RKO (cell line): ENCODE measurements around the gene CYP2W1.
"Not testable (repeated sequence)": the region's sequence is repeated elsewhere in the genome, so short reads cannot be mapped to it uniquely, and the experiment has no call there.

Experiments used
- DNase-seq: peaks from one replicate; pipeline ENCODE4 v3.0.0-alpha.2; 2016; ENCODE audit warnings: low spot score

CYP2W1 gene

DNA sequence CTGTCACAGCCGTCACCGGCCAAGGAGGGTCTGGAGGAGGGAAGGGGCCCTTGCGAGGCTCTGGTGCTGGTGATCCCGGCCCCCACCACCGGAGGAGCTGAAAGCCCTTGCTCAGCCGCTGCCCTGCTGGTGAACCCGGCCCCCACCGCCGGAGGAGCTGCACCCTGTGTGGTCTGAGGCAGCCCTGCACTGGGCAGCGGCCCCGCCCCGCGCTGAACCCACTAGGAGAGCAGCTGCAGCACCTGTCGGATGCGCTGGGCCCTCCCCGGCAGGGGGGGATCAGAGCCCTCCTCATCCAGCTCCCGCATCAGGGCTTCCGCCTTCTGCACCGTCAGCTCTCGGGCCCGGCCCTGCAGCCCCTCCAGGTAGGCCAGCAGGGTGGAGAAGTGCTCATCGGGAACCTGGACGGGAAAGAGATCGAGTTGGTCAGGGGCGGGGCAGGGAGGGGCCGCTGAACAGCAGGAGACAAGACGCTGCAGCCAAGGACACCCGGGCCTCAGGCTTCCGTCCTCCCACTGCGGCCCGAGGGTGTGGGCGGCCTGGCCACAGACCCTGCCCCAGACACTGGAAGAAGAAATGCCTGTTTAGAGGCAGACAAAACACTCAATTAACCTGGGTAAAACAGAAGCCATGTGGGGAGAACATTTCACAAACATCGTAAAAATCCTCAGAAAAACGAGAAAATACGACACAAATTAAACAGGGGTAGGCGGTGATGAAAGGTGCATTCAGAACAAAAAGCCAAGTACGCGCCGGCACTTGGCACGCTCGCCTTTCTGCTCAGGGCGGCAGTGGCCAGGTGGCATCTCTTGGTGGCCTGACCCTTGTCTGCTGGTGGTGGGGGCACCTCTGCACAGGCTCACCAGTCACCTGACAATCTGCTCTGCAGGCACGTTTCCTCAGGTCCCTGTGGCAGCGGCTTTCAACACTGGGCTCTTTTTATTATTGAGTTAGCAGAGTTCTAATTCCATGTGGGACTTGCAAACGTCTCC lies 14.7 kb downstream of the CYP2W1 start:
- no peak for DNase-seq

DNA sequence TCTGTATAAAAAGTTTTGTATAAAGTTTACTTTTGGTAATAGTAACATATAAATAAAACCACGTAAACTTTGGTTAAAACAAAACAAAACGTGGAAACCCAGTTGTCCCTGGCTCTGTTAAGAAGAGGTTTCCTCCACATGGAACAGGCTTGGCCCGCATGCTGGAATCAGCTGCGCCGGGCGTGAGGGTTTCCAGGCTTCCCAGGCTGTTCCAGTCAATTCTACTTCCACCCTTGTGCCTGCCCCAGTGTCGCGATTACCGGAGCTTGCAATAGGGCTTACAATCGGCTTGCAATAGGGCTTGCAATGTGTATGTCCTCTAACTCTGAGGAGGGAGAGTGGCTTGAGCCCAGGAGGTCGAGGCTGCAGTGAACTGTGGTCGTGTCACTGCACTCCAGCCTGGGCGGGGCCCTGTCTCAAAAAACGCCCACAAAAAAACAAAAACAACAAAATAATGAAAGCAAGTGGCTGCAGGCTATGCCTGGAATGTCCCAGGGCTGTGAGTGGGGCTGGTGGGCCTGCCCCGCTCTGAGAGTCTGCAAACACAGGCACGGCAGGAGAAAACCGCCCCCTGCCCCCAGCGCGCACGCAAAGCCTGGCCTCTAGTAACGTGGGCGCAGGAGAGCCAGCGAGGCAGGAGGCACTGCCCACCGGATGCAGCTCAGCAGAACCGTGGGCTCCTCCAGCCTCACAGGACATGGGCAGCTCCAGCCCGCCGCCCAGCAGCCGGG lies 16.3 kb downstream of the CYP2W1 start:
- DNase-seq, result no peak

DNA sequence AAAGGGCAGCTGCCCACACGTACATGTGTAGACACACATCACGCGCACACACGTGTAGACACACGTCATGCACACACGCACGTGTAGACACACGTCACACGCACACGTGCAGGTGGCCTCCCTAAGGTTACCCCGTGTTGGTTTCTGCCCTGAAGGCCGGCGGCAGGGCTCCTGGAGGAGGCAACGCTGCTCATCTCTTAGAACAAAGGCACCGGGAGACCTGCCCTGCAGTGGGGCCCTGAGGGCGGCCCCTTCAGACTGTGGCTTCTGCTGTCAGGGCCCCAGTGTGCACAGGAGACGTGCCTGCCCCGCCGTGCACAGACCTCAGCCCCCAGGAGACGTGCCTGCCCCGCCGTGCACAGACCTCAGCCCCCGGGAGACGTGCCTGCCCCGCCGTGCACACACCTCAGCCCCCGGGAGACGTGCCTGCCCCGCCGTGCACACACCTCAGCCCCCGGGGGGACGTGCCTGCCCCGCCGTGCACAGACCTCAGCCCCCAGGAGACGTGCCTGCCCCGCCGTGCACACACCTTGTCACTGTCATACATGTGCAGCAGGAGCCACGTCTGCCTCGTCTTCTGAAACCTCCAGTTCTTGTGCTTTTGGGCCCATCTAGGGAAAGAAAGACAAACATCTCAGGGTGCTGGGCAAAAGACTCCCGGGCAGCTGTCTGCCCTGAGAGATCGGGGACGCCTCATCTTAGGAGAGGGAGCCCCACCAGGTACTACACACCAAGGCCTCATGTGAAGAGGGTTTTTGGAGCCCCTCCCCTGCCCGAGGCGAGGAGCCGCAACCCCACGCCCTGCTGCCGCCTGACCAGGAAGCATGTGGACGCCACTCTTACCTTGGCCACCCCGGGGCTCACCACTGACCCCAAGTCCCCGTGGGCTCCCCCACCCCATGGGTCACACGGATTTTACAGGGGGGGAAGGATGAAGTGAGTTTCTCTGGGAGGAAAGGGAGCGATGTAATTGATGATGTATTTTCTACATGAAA lies 17.3 kb downstream of the CYP2W1 start:
- no peak for DNase-seq

DNA sequence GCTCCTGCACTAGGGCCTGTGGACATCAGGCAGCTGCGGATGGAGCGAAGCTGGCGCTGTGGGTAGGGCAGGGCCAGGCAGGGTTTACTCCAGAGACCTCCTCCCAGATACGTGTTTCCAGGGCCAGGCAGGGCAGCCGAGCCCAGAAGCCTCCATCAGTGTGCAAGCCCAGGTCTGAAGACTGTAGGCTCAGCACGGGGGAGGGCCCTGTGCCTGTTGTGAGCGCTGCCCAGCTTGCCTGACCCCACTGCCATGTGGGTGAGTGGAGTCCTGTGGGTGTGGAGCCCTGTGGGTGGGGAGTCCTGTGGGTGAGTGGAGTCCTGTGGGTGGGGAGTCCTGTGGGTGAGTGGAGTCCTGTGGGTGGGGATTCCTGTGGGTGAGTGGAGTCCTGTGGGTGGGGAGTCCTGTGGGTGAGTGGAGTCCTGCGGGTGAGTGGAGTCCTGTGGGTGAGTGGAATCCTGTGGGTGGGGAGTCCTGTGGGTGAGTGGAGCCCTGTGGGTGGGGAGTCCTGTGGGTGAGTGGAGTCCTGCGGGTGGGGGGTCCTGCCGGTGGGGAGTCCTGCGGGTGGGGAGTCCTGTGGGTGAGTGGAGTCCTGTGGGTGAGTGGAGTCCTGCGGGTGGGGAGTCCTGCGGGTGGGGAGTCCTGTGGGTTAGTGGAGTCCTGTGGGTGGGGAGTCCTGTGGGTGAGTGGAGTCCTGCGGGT lies 18.2 kb downstream of the CYP2W1 start:
- peak; percentile 40 for DNase-seq

DNA sequence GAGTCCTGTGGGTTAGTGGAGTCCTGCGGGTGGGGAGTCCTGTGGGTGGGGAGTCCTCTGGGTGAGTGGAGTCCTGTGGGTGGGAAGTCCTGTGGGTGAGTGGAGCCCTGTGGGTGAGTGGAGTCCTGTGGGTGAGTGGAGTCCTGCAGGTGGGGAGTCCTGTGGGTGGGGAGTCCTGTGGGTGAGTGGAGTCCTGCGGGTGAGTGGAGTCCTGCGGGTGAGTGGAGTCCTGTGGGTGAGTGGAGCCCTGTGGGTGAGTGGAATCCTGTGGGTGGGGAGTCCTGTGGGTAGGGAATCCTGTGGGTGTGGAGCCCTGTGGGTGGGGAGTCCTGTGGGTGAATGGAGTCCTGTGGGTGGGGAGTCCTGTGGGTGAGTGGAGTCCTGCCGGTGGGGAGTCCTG lies 19.0 kb downstream of the CYP2W1 start:
- not testable (repeated sequence) for DNase-seq

DNA sequence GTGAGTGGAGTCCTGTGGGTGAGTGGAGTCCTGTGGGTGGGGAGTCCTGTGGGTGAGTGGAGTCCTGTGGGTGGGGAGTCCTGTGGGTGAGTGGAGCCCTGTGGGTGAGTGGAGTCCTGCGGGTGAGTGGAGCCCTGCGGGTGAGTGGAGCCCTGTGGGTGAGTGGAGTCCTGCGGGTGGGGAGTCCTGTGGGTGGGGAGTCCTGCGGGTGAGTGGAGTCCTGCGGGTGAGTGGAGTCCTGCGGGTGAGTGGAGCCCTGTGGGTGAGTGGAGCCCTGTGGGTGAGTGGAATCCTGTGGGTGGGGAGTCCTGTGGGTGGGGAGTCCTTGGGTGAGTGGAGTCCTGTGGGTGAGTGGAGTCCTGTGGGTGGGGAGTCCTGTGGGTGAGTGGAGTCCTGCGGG lies 19.5 kb downstream of the CYP2W1 start:
- DNase-seq, result not testable (repeated sequence)

DNA sequence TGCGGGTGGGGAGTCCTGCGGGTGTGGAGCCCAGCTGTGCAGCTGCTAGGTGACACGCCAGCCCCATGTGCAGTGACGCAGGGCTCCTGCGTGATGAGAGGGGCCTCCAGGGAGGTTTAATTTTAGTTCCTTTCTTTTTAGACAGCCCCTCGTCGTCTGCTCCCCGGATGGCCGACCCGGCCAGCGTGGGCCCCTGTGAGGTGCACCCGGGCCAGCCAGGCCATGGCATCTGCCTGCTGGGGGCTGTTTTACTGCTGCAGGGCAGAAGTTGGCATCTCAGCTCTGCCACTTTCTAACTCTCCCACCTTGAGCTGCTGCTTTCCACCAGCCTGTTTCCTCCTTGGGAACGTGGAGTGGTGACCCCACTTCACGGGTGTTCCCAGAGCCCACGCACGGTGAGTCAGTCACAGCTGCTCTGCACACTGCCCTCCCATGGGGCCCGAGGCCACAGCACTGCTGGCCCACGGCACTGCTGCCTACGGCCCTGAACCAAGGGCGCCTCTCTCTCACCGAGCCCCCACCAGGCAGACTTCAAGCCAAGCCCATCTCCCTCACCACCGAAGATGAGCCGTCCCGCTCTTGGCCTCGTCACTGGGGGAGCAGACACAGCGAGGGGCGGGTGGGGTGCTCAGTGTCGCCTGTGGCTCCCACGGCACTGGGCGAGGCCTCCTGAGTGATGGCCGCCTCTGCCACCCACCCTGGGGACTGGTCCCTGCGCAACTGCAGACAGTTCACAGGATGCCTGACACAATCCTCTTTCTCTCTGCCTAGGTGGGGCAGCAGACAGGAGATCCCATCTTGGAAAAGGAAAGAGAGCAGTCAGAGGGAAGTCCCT lies 21.3 kb downstream of the CYP2W1 start:
- no peak for DNase-seq

DNA sequence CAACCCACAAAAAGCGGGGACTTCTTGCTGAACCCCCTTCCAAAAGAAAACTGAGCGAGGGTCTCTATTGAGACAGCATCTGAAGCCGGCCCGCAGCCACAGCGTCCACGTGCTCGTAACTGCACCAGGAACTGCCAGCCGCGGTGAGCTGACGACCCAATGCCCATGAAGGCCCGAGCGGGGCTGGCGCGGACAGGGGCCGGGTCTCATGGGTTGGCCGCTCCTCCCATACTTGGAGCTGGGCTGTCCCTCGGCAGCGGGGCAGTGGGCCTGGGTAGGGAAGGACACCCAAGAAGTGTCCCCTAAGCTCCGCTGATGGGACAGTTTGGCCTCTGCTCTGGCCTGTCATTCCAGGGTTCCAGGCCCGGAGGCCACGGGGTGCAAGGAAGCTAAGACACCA lies 22.3 kb downstream of the CYP2W1 start:
- no peak for DNase-seq

DNA sequence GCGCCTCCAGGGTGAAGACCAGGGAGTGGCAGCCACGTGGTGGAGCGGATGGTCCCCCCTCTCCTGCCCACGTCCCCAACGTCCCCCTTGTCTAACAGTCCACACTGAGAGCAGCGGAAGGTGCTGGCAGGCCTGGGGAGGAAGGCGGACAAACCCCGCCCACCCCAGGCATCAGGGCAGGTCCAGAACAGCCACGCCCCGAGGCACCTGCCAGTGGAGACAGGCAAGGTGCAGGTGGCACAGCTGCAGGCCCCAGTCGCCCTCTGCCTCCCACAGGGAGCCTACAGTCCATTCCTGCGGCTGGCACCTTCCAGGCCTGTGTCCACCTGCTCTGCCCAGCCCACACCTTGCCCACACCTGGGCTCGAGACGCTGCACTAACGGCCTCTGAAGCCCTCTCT lies 24.9 kb downstream of the CYP2W1 start:
- DNase-seq, result no peak

DNA sequence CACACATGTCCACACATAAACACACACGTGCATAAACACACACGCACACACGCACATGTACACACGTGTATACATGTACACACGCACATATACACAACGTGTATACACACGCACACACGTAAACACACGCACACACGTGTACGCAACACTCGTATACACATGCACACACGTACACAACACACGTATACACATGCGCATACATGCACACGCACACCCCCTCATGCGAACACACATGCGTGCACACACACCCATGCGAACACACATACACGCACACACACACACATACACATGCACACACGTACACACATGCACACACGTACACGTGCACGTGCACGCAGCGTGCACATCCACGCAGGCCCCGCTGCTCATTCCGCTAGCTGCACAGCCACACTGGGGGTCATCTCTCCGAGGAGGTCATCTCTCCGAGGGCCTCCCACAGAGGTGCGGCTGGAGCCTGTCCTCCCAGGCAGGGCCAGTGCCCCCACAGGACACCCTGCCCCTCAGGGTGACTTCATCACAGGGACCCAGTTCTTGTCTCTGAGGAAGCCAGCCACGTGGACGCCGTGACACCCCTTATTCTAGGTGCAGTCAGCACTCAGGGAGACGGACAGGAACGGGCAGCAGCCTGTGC lies 25.9 kb downstream of the CYP2W1 start:
- DNase-seq, result no peak

DNA sequence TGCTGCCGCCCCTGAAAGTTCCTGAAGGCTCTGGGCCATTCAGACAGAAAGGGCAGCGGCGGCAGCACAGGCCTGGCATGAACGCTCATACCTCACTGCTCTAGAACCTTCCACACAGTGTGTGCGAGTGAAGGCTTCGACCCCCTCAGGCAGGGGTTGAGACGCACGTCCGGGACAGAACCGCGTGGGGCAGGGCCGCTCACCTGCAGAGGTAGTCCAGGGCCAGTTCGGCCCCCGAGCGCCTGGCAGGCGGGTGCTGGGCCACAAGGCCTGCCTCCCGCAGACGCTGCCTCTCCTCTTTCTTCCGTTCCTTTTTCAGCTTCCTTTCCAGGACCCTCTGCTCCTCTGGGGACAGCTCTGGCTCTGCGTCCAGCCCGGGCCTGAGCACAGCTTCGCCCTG lies 26.8 kb downstream of the CYP2W1 start:
- no peak for DNase-seq

DNA sequence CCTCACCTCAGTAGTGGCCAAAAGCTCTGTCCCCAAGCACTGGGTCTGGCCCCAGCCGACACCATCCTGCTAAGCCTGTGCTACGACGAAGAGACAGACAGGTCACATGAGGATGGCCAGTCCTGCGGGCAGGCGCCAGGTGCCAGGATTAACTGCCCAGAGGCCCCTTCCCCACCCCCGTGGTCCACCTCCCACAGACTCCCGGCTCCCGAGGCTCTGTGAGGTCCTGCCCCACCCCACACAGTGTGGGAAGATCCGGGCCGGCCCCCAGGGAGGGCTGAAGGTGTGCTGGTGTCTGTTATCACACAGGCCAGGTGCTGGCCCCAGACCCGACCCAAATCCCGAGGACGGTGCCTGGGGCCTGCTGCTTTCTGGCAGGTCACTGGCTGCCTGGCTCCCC lies 27.2 kb downstream of the CYP2W1 start:
- DNase-seq, result no peak

DNA sequence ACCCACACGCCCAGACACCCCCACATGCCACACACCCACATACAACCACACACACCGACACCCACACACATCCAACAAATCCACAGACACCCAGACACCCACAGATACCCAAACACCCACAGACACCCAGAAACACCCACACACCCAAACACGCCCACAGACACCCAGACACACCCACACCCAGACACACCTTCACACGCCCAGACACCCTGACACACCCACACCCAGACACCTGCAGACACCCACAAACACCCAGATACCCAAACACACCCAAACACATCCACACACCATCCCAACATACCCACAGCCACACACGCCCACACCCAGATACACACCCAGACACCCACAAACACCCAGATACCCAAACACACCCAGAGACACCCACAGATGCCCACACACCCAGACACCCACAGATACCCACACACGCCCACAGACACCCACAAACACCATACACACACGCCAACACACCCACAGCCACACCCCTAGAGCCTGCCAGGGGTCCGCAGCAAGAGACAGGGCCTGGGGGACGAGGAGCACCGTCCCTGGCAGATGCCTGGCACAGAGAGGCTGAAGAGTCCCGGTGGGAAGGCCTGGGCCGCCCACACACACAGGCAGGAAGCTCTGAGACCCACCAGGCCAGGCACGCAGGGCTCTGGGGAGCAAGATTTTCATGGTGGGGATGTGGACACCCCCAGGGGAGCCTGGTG lies 28.5 kb downstream of the CYP2W1 start:
- DNase-seq, result no peak

DNA sequence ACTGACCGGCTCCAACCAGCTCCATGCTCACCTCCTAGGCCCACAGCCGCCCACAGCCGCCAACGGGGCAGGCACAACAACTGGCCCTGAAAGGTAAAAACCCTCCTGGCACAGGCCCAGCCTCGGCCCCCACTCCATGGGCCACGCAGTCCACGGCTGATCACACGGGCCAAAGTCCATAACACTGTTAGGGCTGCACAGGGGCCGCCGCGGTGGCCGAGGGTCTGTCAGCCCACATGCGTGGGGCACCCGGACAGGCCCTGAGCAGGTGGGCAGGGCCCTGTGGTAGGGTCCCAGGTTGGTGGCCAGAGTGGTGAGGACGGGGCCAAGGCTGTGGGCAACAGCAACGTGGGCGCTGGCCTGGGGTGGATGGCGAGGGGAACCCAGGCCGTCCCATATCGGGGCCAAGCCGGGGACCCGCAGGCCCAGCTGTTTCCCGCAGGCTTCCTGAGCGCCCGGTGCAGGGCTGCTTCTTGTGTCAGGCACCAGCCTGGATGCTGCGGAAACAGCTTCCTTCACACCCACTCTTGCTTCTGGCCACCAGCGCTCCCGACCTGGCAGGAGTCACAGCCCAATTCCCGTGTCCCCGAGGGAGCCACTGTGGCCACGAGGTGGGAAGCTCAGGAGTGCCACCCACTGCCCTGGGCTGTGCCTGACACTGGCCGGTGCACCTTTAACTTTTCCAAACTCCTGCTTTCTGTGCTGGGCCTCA lies 29.2 kb downstream of the CYP2W1 start:
- DNase-seq, result no peak

DNA sequence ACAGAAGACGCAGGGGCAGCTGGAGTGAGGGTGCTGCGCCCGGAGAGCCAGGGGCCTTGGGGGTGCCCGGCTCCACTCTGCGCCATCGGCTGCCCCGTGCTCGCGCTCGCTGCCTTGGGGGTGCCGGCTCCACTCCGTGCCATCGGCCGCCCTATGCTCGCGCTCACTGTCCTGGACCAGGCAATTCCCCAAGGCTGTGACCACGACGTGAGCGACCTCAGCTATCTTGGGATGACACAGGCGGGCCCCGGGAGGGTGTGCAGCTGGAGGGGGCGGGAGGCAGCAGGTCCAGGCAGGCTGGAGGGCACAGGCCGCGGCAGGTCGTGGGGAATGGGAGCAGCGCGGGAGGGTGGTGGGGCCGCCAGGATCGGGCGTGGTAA lies 29.7 kb downstream of the CYP2W1 start:
- no peak for DNase-seq

DNA sequence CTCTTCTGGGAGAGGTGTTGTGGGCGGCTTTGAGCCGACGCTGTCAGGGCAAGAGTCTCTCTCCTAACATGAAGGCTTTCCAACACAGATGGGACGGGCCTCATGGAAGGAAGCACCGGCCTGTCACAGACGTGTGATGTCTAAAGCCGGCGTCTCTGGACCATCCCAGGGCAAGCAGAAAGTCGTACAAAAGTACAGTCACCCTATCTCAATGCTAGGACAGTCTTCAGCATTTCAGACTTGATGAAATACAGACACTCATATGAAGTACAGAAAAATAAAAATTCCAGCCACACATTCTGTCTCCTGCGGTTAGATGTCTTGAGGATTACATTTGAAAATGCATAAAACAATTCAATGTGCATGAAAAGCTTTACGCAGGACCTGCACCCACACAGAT lies 30.6 kb downstream of the CYP2W1 start:
- no peak for DNase-seq

DNA sequence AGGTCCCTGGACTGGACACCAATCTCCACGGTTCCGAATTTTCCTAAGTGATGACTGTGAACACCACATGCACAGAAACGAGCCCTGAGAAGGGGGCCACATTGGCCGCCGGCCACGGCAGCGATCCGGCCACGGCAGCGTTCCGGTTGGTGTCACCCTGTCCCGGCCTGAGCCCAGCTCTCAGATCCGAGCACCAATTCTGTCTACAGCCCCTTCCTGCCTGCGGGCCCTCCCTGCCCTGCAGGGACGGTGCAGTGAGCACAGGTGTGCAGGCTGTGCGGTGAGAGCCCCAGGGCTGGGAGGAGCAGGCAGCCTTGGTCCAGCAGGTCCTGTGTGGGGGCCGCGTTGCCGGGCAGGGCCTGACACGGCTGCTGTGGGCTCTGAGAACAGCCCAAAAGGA lies 31.7 kb downstream of the CYP2W1 start:
- DNase-seq, result no peak

DNA sequence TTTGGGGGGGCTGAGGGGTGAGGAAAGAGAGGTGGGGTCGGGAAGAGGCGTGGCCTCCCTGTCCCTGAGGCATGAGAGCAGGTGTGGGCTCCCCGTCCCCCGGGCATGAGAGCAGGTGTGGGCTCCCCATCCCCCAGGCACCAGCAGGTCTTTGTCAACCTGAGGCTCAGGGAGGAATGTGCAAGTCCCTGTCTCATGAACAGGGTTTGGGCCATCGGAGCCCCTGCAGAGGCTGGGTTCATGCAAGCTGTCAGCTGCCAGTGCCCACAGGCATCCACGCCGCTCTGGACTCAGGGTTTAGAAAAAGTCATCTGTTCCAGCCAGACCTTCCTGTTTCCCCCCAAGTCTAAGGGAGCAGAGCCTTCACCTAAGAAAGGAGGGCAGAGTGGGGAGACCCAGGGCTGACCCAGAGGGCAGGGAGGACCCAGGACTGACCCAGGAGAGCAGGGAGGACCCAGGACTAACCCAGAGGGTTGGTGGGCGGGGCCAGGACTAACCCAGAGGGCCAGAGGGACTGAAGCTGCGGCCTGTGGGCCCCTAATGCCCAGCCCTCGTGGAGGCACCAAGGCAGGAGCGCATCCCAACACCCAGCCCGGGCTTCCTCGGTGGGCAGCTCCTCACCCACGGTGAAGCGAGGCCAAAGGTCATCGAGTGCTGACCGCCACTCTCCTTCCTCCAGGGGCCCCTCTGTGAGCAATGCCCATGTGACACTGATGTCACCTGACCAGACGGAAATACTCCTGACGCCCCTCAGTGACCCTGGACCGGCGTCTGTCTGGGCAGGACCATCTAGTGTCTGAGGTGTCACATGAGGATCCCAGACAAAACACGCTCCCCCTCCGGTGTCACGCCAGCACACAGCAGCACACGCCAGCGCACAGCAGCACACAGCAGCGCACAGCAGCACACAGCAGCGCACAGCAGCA lies 32.5 kb downstream of the CYP2W1 start:
- no peak for DNase-seq
